Heart left ventricle (tissue), 16 donors: ENCODE data around the gene TRMT2A. TPM values are rescaled to one million over a fixed set of nuclear protein-coding genes. Genes with fewer than 3 reads are reported as not detected.
A peak's percentile ranks its signal among the peaks of the same experiment; 100 is the strongest.

Experiments used
- ATAC-seq, 4 donors: fragments of 200-7000 bp; cut with Tn5 transposase; one replicate each; pipeline ENCODE4 v1.9.1; 2020 to 2022; ENCODE audit warnings: moderate library complexity in 4 of 4, mild to moderate bottlenecking in 3 of 4, moderate number of reproducible peaks in 1 of 4
- DNase-seq, 5 donors: peaks; one replicate each; pipeline ENCODE4 v3.0.0-alpha.2; 2020
- H3K27ac ChIP-seq, 12 donors: fragments of 200-600 bp; sonication (generic) in 4 of 12; one replicate each; pipeline versions ENCODE4 v1.5.0 to v1.8.0; 2016 to 2022; ENCODE audit warnings: mild to moderate bottlenecking in 2 of 12
- H3K27me3 ChIP-seq, 9 donors: fragments of 200-600 bp; sonication (generic) in 2 of 9; one replicate each; pipeline versions ENCODE4 v1.5.1 to v1.8.0; 2016 to 2022; ENCODE audit warnings: mild to moderate bottlenecking in 3 of 9
- H3K36me3 ChIP-seq, 9 donors: fragments of 200-600 bp; sonication (generic) in 2 of 9; one replicate each; pipeline versions ENCODE4 v1.5.0 to v1.8.0; 2018 to 2022; ENCODE audit warnings: mild to moderate bottlenecking in 2 of 9
- H3K4me1 ChIP-seq, 12 donors: fragments of 200-600 bp; sonication (generic) in 4 of 12; one replicate each; pipeline versions ENCODE4 v1.5.0 to v1.8.0; 2016 to 2022; ENCODE audit warnings: mild to moderate bottlenecking in 3 of 12
- H3K4me3 ChIP-seq, 12 donors: fragments of 200-600 bp; sonication (generic) in 4 of 12; one replicate each; pipeline versions ENCODE4 v1.5.0 to v1.8.0; 2017 to 2022; ENCODE audit warnings: mild to moderate bottlenecking in 9 of 12, moderate library complexity in 4 of 12
- H3K9me3 ChIP-seq, 12 donors: fragments of 200-600 bp; sonication (generic) in 4 of 12; one replicate each; pipeline versions ENCODE4 v1.5.0 to v1.8.0; 2016 to 2022; ENCODE audit warnings: mild to moderate bottlenecking in 1 of 12
- CTCF ChIP-seq, 12 donors: fragments of 200-600 bp; sonication (generic) in 4 of 12; IDR thresholded peaks; one replicate each; pipeline versions ENCODE4 v1.5.0 to v1.8.0; 2018 to 2022; ENCODE audit warnings: antibody characterized with exemption in 12 of 12, mild to moderate bottlenecking in 5 of 12
- POLR2A ChIP-seq, 2 donors: fragments of 450-650 bp; IDR thresholded peaks; one replicate each; pipeline ENCODE4 v1.6.1; 2017; ENCODE audit warnings: antibody characterized with exemption in 2 of 2, mild to moderate bottlenecking in 2 of 2, moderate library complexity in 2 of 2
- WGBS, 4 donors: extraction: QIAGEN DNeasy Blood & Tissue Kit in 2 of 4; methylation state at CpG; one replicate each; pipeline versions ENCODE4 v1.1.5 to v1.1.7; 2013 to 2018; 5-methylcytosine and 5-hydroxymethylcytosine counted together
- intact Hi-C, 10 donors: fragments of 100-400 bp; cut with DNase I; formaldehyde crosslinking; loops; one replicate each; pipeline versions ENCODE4 v1.11.1 to v1.14.2; 2022
- polyA plus RNA-seq, 2 donors: library from polyadenylated mRNA; stranded (reverse); fragments of 200-250 nt; gene quantifications; one replicate each; pipeline ENCODE4 v1.2.3, GENCODE V29; 2013
- total RNA-seq, 9 donors: library from RNA; depleted of rRNA in 2 of 9; stranded (reverse); fragments of >200 nt in 2 of 9; fragmentation: NEBNext Ultra II Directional in 3 of 9; extraction: Animal tissue kit (Norgen Biotek cat#: 25700) in 3 of 9; gene quantifications; one replicate each; pipeline versions ENCODE4 v1.1.0 to v1.2.4, GENCODE V29; 2016 to 2023
- donor health status: ischemic (EF 13 %, LVEDD 7.1; RV severe dilation, severe dysfunction).
- donor health status: healthy with polysubstance abuse.
- donor health status: DM: no; HTN: yes; CAD: no.
- donor health status: DM: no; HTN: no; CAD: no.
- donor health status: ischemic (EF 25% LVEDD 6.9; RV normal size, moderate dysfunction).
- donor health status: ischemic (EF 25% LVEDD 5.7; RV mildly dilated, moderate dysfunction).
- donor health status: healthy.
- donor health status: DM: yes; HTN: yes; CAD: no.
- donor health status: ischemic (EF 35%, LVEDD 5.7; RV mildly dilated, moderate dysfunction).
- donor health status: nonischemic (EF 11% LVEDD 7.7; RV severe dilation, severe dysfunction).
- donor health status: DM: yes; HTN: yes; CAD: no.
- donor health status: PGD.
- donor health status: ischemic (EF 29% LVEDD 5.4; RV normal size, mild dysfunction).
- donor health status: nonischemic (EF 23%, LVEDD 6.1; RV moderate dilation, normal function).

The TRMT2A gene
- total and polyA plus RNA-seq, 11 donors = 15.8 to 31.3 (median 20.2) TPM

GRCh38 chr22:20137671-20138416 is 20.8 kb upstream of the TRMT2A start:
- intact Hi-C loops = no loop called here
- H3K36me3 ChIP-seq = peaks cover 0 to 30% (median 5%) of the 10 kb centered on the region in 9 donors
- ATAC-seq (peak; percentile 29 to 71 (median 62)), DNase-seq (peak in 4 of 5 donors; percentile 52 to 79 (median 60))
- peaks cover 20 to 62% (median 56%) of the 10 kb centered on the region in 12 donors for H3K4me1 ChIP-seq
- peak overlapping the region in 11 of 12 donors; percentile 15 to 79 (median 67) for H3K27ac ChIP-seq
- no peaks in the 10 kb centered on the region for H3K9me3 ChIP-seq
- 15 to 18% (median 18%) methylated on average over 8 to 26 of the region's 26 CpGs for WGBS, 4 donors
- H3K4me3 ChIP-seq = peak overlapping the region in 4 of 12 donors; percentile 3 to 21 (median 8)
- no peaks in the 10 kb centered on the region for H3K27me3 ChIP-seq
- peak in 1 of 12 donors; percentile 12 for TF ChIP-seq CTCF (IDR thresholded peaks at IDR 0.05)
- no peak for TF ChIP-seq POLR2A (IDR thresholded peaks at IDR 0.05)

GRCh38 chr22:20137113-20137512 is 20.1 kb upstream of the TRMT2A start:
- Histone ChIP-seq H3K4me1 (peaks cover 22 to 69% (median 62%) of the 10 kb centered on the region in 12 donors), H3K9me3 (no peaks in the 10 kb centered on the region), H3K4me3 (no peak overlapping the region), H3K36me3 (peaks cover 0 to 22% (median 5%) of the 10 kb centered on the region in 9 donors), H3K27me3 (no peaks in the 10 kb centered on the region), H3K27ac (peak overlapping the region in 10 of 12 donors; percentile 15 to 79 (median 67))
- 68 to 75% (median 71%) methylated on average over 7 to 13 of the region's 13 CpGs for WGBS, 4 donors
- ATAC-seq (no peak), DNase-seq (no peak)
- TF ChIP-seq POLR2A (IDR thresholded peaks at IDR 0.05) (no peak), CTCF (IDR thresholded peaks at IDR 0.05) (no peak)
- intact Hi-C loops = no loop called here

- H3K27ac ChIP-seq = peak overlapping the region in 5 of 12 donors; percentile 51 to 79 (median 77)
- H3K27me3 ChIP-seq = no peaks in the 10 kb centered on the region
- no peak overlapping the region for H3K4me3 ChIP-seq
- ATAC-seq (no peak), DNase-seq (no peak)
- H3K36me3 ChIP-seq = peaks cover 0 to 17% (median 5%) of the 10 kb centered on the region in 9 donors
- intact Hi-C loops = no loop called here
- no peaks in the 10 kb centered on the region for H3K9me3 ChIP-seq
- TF ChIP-seq POLR2A (IDR thresholded peaks at IDR 0.05) (no peak), CTCF (IDR thresholded peaks at IDR 0.05) (no peak)
- H3K4me1 ChIP-seq = peaks cover 22 to 71% (median 62%) of the 10 kb centered on the region in 12 donors
- 95 to 100% (median 96%) methylated on average over 3 to 5 of the region's 5 CpGs for WGBS, 4 donors
Observed at GRCh38 chr22:20136603-20136873, 19.5 kb upstream of the TRMT2A start.

- intact Hi-C loops = no loop called here
- no peak for ATAC-seq
- no peaks in the 10 kb centered on the region for H3K9me3 ChIP-seq
Observed at GRCh38 chr22:20135806-20136602, 19.0 kb upstream of the TRMT2A start.

More at GRCh38 chr22:20135806-20136602, 19.0 kb upstream of the TRMT2A start:
- no peak overlapping the region for H3K4me3 ChIP-seq
- TF ChIP-seq POLR2A (IDR thresholded peaks at IDR 0.05) (no peak), CTCF (IDR thresholded peaks at IDR 0.05) (no peak)
- H3K27me3 ChIP-seq = no peaks in the 10 kb centered on the region
- H3K27ac ChIP-seq = peak overlapping the region in 9 of 12 donors; percentile 9 to 63 (median 51)
- H3K36me3 ChIP-seq = peaks cover 0 to 14% (median 5%) of the 10 kb centered on the region in 9 donors
- 65 to 79% (median 70%) methylated on average over 20 to 25 of the region's 25 CpGs for WGBS, 4 donors
- H3K4me1 ChIP-seq = peaks cover 22 to 71% (median 62%) of the 10 kb centered on the region in 12 donors
- no peak for DNase-seq
